Measurements from ENCODE around the gene COL11A2.

DNA sequence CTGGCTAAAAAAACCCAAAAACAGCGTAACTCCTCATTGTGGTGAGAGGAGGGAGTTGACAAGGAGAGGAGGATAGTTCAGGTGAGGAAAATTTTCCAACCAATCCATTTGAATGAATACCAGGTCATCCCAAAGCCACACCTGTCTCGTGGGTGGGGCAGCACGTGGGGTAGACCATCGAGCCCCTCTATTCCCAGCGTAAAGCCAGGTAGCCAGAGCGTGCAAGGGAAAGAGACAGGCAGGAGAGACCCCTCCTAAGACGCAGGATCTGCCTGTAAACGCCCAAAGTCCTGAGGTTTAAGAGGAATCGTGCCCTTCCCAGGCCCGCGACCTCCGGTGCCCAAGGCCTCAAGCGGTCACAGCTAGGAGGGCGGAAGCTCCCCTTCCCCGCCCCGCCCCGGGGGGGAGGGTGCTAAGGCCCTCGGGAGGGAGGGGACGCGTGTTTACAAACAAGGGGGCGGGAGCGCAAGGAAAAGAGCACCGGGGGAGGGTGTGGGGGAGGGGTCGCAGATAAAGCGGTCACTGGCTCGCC, 7.5 kb upstream of the COL11A2 start:
- TF ChIP-seq, protein P1, sequence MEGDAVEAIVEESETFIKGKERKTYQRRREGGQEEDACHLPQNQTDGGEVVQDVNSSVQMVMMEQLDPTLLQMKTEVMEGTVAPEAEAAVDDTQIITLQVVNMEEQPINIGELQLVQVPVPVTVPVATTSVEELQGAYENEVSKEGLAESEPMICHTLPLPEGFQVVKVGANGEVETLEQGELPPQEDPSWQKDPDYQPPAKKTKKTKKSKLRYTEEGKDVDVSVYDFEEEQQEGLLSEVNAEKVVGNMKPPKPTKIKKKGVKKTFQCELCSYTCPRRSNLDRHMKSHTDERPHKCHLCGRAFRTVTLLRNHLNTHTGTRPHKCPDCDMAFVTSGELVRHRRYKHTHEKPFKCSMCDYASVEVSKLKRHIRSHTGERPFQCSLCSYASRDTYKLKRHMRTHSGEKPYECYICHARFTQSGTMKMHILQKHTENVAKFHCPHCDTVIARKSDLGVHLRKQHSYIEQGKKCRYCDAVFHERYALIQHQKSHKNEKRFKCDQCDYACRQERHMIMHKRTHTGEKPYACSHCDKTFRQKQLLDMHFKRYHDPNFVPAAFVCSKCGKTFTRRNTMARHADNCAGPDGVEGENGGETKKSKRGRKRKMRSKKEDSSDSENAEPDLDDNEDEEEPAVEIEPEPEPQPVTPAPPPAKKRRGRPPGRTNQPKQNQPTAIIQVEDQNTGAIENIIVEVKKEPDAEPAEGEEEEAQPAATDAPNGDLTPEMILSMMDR (IDR thresholded peaks at IDR 0.05), result no peak
- TF ChIP-seq POLR2A (IDR thresholded peaks at IDR 0.05) (no peak), POLR2AphosphoS5 (IDR thresholded peaks at IDR 0.05; ENCODE audit: insufficient read depth in 1 of 2, low read depth in 1 of 2) (no peak)

Measured in vagina (tissue), 2 donors.